Neuronal stem cell (in vitro differentiated cells): ENCODE data around the gene CDH24.

Source experiments
- DNase-seq: peaks from one replicate; pipeline ENCODE4 v3.0.0-alpha.2; 2013; ENCODE audit warnings: low spot score
- H2AFZ ChIP-seq: one replicate; pipeline ENCODE4 v1.6.1; 2013; ENCODE audit warnings: mild to moderate bottlenecking, low read length, inconsistent platforms
- H2AK5ac ChIP-seq: 2 replicates; pipeline ENCODE4 v1.6.1; 2013; ENCODE audit warnings: low read depth, mild to moderate bottlenecking, inconsistent platforms, low read length, moderate library complexity, mixed read lengths
- H2BK120ac ChIP-seq: 2 replicates; pipeline ENCODE4 v1.6.1; 2013; ENCODE audit warnings: low read depth, mild to moderate bottlenecking, inconsistent platforms, low read length, moderate library complexity, mixed read lengths
- H2BK12ac ChIP-seq: one replicate; pipeline ENCODE4 v1.6.1; 2013; ENCODE audit warnings: low read length, inconsistent platforms
- H2BK15ac ChIP-seq: 2 replicates; pipeline ENCODE4 v1.6.1; 2013; ENCODE audit warnings: mild to moderate bottlenecking, low read length, inconsistent platforms, mixed read lengths
- H2BK5ac ChIP-seq: one replicate; pipeline ENCODE4 v1.6.1; 2013; ENCODE audit warnings: inconsistent platforms, mild to moderate bottlenecking, low read length, moderate library complexity
- H3K14ac ChIP-seq: one replicate; pipeline ENCODE4 v1.6.1; 2013; ENCODE audit warnings: low read length, inconsistent platforms
- H3K18ac ChIP-seq: 2 replicates; pipeline ENCODE4 v1.6.1; 2013; ENCODE audit warnings: low read length, inconsistent platforms
- H3K23ac ChIP-seq: 2 replicates; pipeline ENCODE4 v1.6.1; 2013; ENCODE audit warnings: low read depth, mild to moderate bottlenecking, mixed read lengths, low read length, inconsistent platforms; ENCODE audit not compliant: poor library complexity
- H3K27ac ChIP-seq: replicated peaks from 3 replicates; pipeline ENCODE4 v1.5.1; 2013; ENCODE audit warnings: low read length, inconsistent platforms
- H3K27me3 ChIP-seq, 3 experiments: 2 replicates each; pipeline ENCODE4 v1.6.1; 2013; ENCODE audit warnings: low read length in 3 of 3, mild to moderate bottlenecking in 2 of 3, inconsistent platforms in 1 of 3, low read depth in 1 of 3, mixed read lengths in 1 of 3, moderate library complexity in 1 of 3; ENCODE audit not compliant: control insufficient read depth in 3 of 3, insufficient read depth in 3 of 3
- H3K36me3 ChIP-seq, 2 donors: replicated peaks in 1 of 2; 2 replicates each; pipeline ENCODE4 v1.6.1; 2013; ENCODE audit warnings: low read length in 2 of 2; ENCODE audit not compliant: control insufficient read depth in 2 of 2, insufficient read depth in 2 of 2
- H3K4ac ChIP-seq: 2 replicates; pipeline ENCODE4 v1.6.1; 2013; ENCODE audit warnings: inconsistent platforms, mild to moderate bottlenecking, low read length, moderate library complexity
- H3K4me1 ChIP-seq, 2 donors: 1 replicate in 1 of 2; 2 replicates in 1 of 2; pipeline ENCODE4 v1.6.1; 2013; ENCODE audit warnings: low read length in 2 of 2, low read depth in 1 of 2; ENCODE audit not compliant: control insufficient read depth in 2 of 2, insufficient read depth in 1 of 2
- H3K4me2 ChIP-seq: one replicate; pipeline ENCODE4 v1.6.1; 2013; ENCODE audit warnings: mild to moderate bottlenecking, low read length, inconsistent platforms; ENCODE audit not compliant: insufficient read depth, poor library complexity, severe bottlenecking
- H3K4me3 ChIP-seq, 2 donors: 2 replicates each; pipeline ENCODE4 v1.5.1; 2013; ENCODE audit warnings: low read length in 2 of 2, mild to moderate bottlenecking in 2 of 2, inconsistent platforms in 1 of 2, moderate library complexity in 1 of 2
- H3K79me1 ChIP-seq: one replicate; pipeline ENCODE4 v1.6.1; 2013; ENCODE audit warnings: low read depth, mild to moderate bottlenecking, inconsistent platforms, low read length, moderate library complexity
- H3K9ac ChIP-seq: one replicate; pipeline ENCODE4 v1.6.1; 2013; ENCODE audit warnings: mild to moderate bottlenecking, low read depth, low read length, inconsistent platforms; ENCODE audit not compliant: poor library complexity
- H3K9me3 ChIP-seq, 2 donors: replicated peaks in 1 of 2; 2 replicates each; pipeline versions ENCODE3 to v1.6.1; 2013; ENCODE audit warnings: low read length in 2 of 2, mild to moderate bottlenecking in 2 of 2, inconsistent platforms in 1 of 2, low read depth in 1 of 2, mixed read lengths in 1 of 2, moderate library complexity in 1 of 2; ENCODE audit not compliant: control insufficient read depth in 2 of 2, insufficient read depth in 1 of 2
- H4K8ac ChIP-seq: one replicate; pipeline ENCODE4 v1.6.1; 2013; ENCODE audit warnings: low read depth, mild to moderate bottlenecking, inconsistent platforms, low read length, moderate library complexity
- H4K91ac ChIP-seq: one replicate; pipeline ENCODE4 v1.6.1; 2013; ENCODE audit warnings: low read length, low read depth, mild to moderate bottlenecking, inconsistent platforms; ENCODE audit not compliant: poor library complexity
- WGBS, 2 donors: extraction: QIAGEN DNeasy Blood & Tissue Kit; methylation state at CpG; one replicate each; pipeline ENCODE4 v1.1.7; 2013; ENCODE audit warnings: missing lambda C conversion rate in 2 of 2, mixed read lengths in 1 of 2; ENCODE audit not compliant: insufficient read length in 2 of 2, insufficient replicate concordance in 1 of 2; ENCODE audit errors: extremely low coverage in 2 of 2; 5-methylcytosine and 5-hydroxymethylcytosine counted together

CDH24 gene

DNA sequence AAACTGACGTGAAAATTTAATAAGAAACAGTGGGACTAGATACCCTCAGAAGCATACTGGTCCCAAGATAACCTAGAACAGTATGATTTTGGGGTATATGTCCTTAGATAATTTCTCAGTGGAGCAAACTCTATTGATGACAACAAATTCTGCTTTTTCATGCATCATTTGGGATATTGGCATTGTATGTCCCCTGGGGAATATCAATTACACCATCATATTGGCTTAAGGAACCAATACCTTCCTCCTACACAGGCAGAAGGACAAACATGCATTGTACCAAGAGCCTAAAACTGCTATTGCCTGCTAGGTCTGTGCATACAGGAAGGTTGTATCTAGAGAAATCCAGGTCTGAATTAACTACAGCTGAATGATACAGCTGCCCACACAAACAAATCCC lies 17.6 kb upstream of the CDH24 start:
- Histone ChIP-seq H3K27me3 (no peaks in the 10 kb centered on the region), H2BK5ac (no peak overlapping the region), H3K4me2 (no peak overlapping the region), H4K8ac (no peak overlapping the region), H4K91ac (no peak overlapping the region), H2BK120ac (no peak overlapping the region), H3K79me1 (no peaks in the 10 kb centered on the region), H2AK5ac (no peak overlapping the region), H3K9me3 (no peaks in the 10 kb centered on the region), H2AFZ (no peak overlapping the region), H3K9ac (no peak overlapping the region), H3K23ac (no peak overlapping the region), H3K4me1 (peaks cover 8 to 16% of the 10 kb centered on the region in 2 donors), H3K4ac (no peak overlapping the region), H3K14ac (no peak overlapping the region), H2BK12ac (no peak overlapping the region), H3K18ac (no peak overlapping the region), H3K4me3 (no peak overlapping the region), H2BK15ac (no peak overlapping the region), H3K36me3 (peaks cover 37 to 72% of the 10 kb centered on the region in 2 donors), H3K27ac (no peak overlapping the region)
- no peak for DNase-seq
- no CpG with 5 or more reads among the region's 1 CpG for WGBS, 2 donors

GRCh38 chr14:23071921-23072539 lies 14.7 kb upstream of the CDH24 start:
- no peak overlapping the region for H3K23ac ChIP-seq
- no peak for DNase-seq
- H4K91ac ChIP-seq = no peak overlapping the region
- no peak overlapping the region for H3K4me2 ChIP-seq
- no peak overlapping the region for H2AK5ac ChIP-seq
- no peak overlapping the region for H2BK15ac ChIP-seq
- H3K18ac ChIP-seq = no peak overlapping the region
- peak overlapping the region in 1 of 2 donors; percentile 83 for H3K4me3 ChIP-seq
- no peak overlapping the region for H3K4ac ChIP-seq
- no peak overlapping the region for H3K9ac ChIP-seq
- no peak overlapping the region for H4K8ac ChIP-seq
- no peak overlapping the region for H2BK12ac ChIP-seq
- H3K4me1 ChIP-seq = peaks cover 21 to 25% of the 10 kb centered on the region in 2 donors
- H3K36me3 ChIP-seq = peaks cover 40 to 70% of the 10 kb centered on the region in 2 donors
- H3K9me3 ChIP-seq = no peaks in the 10 kb centered on the region
- H3K27me3 ChIP-seq = no peaks in the 10 kb centered on the region
- peak overlapping the region; percentile 68 for H3K27ac ChIP-seq
- peaks cover 5% of the 10 kb centered on the region for H3K79me1 ChIP-seq
- H2AFZ ChIP-seq = no peak overlapping the region
- H3K14ac ChIP-seq = no peak overlapping the region
- H2BK5ac ChIP-seq = no peak overlapping the region
- H2BK120ac ChIP-seq = no peak overlapping the region
- WGBS, 2 donors = no CpG with 5 or more reads among the region's 5 CpGs

- H3K36me3 ChIP-seq = peaks cover 42 to 70% of the 10 kb centered on the region in 2 donors
- no peak overlapping the region for H2BK15ac ChIP-seq
- H3K4ac ChIP-seq = no peak overlapping the region
- H2BK12ac ChIP-seq = no peak overlapping the region
- H3K23ac ChIP-seq = peak overlapping the region; percentile 74
- peaks cover 5% of the 10 kb centered on the region for H3K79me1 ChIP-seq
- H3K4me1 ChIP-seq = peaks cover 22 to 25% of the 10 kb centered on the region in 2 donors
- H3K27ac ChIP-seq = peak overlapping the region; percentile 70
- DNase-seq = peak; percentile 82
- peak overlapping the region; percentile 90 for H3K18ac ChIP-seq
- H3K9me3 ChIP-seq = no peaks in the 10 kb centered on the region
- 100% methylated on average over 1 of the region's 14 CpGs; no CpG with 5 or more reads in 1 of the 2 donors for WGBS, 2 donors
- H2AK5ac ChIP-seq = no peak overlapping the region
- H4K8ac ChIP-seq = no peak overlapping the region
- H3K27me3 ChIP-seq = no peaks in the 10 kb centered on the region
- H2BK5ac ChIP-seq = peak overlapping the region; percentile 35
- no peak overlapping the region for H3K14ac ChIP-seq
- H3K4me3 ChIP-seq = peak overlapping the region; percentile 83 to 84
- H2AFZ ChIP-seq = peak overlapping the region; percentile 64
- peak overlapping the region; percentile 45 for H3K4me2 ChIP-seq
- no peak overlapping the region for H2BK120ac ChIP-seq
- no peak overlapping the region for H4K91ac ChIP-seq
- H3K9ac ChIP-seq = peak overlapping the region; percentile 66
These were observed 14.1 kb upstream of the CDH24 start for GRCh38 chr14:23071244-23071920.
